Activated gamma-delta T cell treated with anti-CD3 and anti-CD28 coated beads, Interleukin-2, amount 50 U/mL, for 16 hours (primary cell): ENCODE results near the gene LRRTM4.
"Not testable (repeated sequence)": the region's sequence is repeated elsewhere in the genome, so short reads cannot be mapped to it uniquely, and the experiment has no call there.

Source experiments
- DNase-seq: peaks from one replicate; pipeline ENCODE4 v3.0.0-alpha.2; 2020; ENCODE audit warnings: low read depth

The LRRTM4 gene

GRCh38 chr2:77085561-77085960 lies 436.6 kb downstream of the LRRTM4 start:
- DNase-seq: no peak

GRCh38 chr2:77081597-77081996 lies 440.6 kb downstream of the LRRTM4 start:
- no peak for DNase-seq

DNA sequence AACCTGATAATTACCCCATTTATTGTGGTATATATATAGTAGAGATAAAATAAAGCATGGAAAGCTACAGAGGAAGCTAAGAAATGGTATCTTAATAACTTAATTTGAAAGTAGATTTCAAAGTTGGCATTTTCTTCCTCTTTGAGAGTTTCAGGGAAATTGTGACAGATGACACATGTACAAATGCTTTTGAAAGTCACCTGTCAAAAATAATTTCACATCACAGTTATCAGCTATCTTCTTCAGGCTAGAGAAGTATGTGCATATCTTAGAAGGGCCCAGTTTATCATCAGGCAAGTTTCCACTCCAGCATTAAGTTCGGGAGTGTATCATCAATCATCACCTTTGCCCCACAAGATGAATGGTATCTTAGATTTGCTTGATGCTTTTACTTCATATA lies 457.9 kb downstream of the LRRTM4 start:
- no peak for DNase-seq

DNA sequence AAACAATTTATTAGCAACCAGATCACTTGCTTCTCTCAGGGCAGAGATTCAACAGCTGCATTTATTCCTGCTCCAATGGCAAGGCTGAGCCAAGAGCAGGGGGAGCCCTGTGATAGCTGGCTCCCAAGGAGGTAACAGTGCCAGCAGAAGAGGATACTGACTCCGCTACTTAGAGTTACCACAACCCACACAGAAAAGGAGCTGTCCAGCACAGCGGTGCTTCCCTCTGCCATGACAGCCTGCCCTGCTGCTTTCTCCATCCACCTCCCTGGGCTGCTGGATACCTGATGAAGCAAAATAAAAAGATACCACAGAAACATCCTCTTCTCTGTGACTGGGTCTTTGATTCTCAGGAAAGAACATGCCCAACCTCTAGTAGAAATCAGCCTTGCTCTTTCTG lies 467.2 kb downstream of the LRRTM4 start:
- DNase-seq: no peak

GRCh38 chr2:77046339-77046738 lies 475.8 kb downstream of the LRRTM4 start:
- no peak for DNase-seq

- DNase-seq: not testable (repeated sequence)
These were observed 476.7 kb downstream of the LRRTM4 start for GRCh38 chr2:77045456-77045855.

DNA sequence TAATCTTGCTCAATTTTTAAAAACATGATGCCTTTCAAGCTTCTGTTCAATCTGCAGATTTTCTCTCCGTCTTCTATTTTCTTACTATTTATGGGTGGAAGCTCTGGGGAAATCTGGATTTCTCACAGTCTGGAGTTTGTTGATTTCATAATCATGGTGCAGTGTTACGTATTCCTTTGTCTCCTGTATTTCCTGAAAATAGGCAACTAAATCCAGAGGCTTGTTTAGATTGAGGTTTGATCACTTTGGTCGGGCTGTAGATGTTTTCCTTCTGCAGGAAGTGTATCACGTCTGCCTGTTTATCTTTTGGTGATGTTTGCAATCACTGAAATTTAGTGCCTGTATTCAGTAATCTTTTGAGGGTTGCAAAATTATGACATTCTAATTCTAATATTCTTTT lies 487.7 kb downstream of the LRRTM4 start:
- DNase-seq: no peak

DNA sequence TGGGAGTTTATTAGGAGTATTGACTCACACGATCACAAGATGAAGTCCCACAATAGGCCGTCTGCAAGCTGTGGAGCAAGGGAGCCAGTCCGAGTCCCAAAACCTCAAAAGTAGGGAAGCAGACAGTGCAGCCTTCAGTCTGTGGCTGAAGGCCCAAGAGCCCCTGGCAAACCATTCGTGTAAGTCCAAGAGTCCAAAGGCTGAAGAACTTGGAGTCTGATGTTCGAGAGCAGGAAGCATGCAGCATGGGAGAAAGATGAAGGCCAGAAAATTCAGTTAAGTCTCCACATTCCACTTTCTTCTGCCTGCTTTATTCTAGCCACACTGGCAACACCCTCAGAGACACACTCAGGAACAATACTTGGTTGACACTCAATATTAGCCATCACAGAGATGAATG lies 492.9 kb downstream of the LRRTM4 start:
- DNase-seq: not testable (repeated sequence)

DNA sequence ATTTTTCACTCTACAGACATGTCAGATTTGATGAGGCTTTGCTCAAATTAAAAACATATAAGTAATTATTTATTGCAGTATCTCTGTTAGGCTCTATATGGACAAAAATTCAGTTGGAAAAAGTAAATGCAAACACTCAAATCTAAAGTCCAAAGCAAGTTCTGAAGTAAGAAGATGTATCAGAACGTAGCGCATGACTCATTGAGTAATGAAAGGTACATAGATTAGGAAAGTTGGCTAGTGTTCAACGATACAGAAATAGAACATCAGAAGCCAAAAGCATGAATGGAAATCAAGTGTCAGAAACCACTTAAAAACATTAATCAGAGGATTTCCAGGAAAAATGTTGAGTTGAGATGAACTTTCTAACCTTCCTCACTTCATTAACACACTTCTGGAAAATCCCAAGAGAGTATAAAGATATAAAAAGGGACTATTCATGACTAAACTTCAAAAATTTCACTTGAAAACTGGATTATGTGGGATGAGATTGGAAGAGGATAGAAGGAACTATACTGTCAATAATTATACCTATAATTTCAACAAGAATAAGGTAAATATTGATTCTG lies 494.1 kb downstream of the LRRTM4 start:
- no peak for DNase-seq

DNA sequence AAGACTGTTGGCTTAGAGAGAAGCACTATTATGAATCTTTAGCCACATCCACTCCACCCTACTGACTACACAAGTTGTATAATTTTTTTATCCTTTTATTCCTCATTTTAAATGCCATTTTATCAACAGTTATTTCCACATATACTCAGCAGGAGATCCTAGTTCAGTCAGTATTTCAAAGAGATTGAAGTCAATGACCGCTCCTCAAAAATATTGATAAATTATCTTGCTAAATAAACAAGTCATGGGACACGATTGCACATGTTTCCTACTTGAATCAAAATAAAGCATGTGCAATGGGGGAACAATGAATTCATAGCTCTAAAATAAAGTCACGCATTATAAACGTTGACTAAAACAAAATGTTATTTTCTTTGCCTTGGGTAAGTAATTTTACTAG lies 496.5 kb downstream of the LRRTM4 start:
- DNase-seq: no peak

DNA sequence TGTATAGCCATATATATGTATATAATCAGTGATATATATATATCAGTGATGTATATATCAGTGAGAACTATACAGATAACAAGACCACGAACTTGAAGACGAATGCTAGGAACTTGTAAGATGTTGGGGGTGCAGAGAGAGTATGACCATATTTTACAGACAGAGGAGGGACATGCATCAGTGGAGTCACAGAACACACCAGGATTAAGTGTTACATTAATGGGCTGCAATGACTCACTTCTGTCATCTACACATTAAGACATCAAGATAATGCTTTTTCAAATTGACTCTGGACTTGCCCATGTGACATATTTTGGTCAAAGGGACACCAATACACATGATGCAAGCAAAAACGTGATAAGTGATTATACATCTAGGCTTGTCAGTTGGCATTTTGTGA lies 501.0 kb downstream of the LRRTM4 start:
- no peak for DNase-seq

GRCh38 chr2:77018219-77018618 lies 504.0 kb downstream of the LRRTM4 start:
- no peak for DNase-seq

DNA sequence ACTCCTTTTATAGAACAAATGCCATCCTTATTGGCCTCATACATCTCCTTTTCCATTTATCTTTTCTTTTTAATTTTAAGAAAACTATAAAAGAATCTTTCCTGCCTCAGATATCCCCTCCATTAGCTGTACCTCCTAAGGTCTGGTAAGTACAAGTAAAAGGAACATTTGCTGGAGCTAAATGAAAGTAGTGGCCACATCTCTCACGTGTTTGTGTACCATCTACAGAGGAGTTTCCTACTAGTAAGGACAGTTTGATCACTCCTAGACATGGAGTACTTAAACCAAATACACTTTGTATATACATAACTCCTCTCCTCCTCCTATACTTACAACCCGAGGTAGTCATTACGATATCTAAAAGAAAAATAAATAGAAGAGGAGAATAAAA lies 504.8 kb downstream of the LRRTM4 start:
- no peak for DNase-seq

DNA sequence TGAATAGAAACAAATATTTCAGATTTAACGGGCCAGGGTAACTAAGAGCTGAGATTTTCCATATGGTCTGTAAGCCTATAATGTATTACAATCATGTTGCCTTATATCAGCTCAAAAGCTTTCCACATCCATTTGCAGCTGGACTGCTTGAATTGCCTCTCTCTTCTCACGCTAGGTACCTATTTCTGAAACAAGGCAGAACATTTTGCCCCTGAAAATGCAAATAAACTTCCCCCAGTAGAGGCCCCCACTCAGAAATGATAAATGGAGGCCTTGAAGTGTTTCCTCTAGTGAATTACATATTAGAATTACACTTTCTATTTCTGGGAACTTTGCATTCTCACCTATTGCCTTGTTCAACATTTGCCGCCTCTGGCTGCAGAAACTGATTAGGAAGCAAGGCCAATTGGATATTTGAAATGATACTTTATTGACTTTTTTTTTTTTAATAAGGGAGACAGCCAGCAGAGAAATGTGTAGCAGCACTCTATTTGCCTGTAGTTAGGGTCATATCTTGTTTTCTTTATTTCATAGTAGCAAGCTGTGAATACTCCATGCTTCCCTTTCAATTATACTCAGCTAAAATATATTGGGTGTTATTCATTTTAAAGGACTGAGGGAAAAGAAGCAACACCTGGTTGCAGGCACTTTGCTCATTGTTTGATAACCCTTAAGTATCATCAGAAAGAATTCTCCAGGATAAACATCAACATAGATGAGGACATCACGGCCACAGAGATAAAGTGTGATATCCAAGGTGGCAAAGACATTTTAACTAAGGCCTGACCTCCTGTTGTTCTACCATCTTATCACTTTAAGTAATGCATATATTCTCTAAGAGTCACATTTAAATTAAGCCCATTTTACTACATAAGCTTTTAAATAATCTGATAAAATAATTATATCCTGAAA lies 505.5 kb downstream of the LRRTM4 start:
- DNase-seq: no peak

DNA sequence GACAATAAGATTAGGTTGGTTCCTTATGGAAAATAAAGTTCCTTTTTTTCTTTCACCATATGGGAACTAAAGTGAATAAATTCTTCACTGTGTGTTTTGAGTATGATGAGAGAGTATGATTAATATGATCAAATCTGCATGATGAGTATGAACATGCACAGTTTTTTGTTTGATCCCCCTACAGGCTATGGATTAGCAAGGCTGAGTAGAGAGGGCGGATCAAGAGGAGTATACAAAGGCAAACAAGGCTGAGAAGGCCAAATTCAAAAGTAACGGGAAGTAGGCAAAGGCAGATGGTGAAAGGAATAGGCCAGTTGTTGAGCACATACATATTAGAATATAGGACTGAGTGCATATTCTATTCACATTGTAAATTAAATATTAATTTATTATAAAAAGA lies 508.2 kb downstream of the LRRTM4 start:
- DNase-seq: no peak

DNA sequence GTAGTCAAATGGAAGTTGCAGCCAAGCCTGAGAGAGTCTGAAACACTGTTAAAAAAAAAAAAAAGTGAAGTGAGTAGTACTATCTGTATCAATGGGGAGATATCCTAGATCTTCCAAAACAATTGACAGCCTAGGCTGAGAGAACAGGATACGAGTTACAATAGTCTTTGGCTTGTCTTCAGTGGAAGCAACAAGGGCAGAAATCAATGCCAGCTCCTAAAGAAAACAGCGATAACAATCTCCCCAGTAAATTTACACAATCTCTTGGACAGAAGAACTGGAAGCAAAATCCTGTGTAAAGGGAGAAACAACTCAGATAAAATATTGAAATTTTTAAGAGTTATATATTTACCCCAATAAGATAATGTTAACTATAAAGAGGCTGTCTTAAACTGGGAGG lies 508.7 kb downstream of the LRRTM4 start:
- DNase-seq: no peak

GRCh38 chr2:77009307-77009706 lies 512.9 kb downstream of the LRRTM4 start:
- no peak for DNase-seq

DNA sequence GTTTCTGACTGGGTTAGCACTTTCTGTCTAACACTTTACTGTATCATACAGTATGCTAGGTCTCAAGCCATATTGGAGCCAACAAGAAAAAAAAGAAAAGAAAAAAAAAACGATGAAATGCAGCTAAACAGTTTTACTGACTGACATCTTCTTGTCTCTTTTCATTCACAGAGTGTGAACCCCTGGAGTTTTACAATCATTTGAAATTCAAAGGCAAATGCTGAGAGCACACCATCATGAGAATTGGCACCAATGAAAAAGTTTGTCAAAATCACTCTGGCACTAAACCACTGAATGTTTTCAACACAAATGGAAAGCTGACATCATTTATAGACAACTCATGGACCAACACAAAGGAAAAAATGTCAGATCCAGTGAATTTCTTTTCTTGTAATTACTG lies 513.3 kb downstream of the LRRTM4 start:
- DNase-seq: no peak

- DNase-seq: no peak
These were observed 514.5 kb downstream of the LRRTM4 start for GRCh38 chr2:77007686-77008085.

GRCh38 chr2:77005522-77005921 lies 516.7 kb downstream of the LRRTM4 start:
- DNase-seq: no peak

DNA sequence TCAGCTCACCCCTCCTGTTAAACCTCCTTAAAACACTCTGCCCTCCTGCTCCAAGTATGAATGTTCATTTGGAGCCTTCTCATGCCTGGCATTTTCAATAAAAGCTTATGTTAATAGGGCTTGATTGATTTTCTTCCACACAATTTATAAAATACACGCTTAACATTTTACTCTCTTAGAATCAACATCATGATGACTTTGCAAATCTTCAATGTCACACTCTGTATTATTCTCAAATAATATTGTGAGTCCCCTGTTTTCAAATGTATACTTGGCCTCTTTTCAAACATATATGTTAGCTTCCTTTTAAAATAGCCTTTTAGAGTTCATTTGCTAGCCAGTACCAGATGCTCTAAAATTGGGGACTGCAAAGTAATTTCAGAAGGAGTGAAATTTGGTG lies 520.3 kb downstream of the LRRTM4 start:
- DNase-seq: no peak

DNA sequence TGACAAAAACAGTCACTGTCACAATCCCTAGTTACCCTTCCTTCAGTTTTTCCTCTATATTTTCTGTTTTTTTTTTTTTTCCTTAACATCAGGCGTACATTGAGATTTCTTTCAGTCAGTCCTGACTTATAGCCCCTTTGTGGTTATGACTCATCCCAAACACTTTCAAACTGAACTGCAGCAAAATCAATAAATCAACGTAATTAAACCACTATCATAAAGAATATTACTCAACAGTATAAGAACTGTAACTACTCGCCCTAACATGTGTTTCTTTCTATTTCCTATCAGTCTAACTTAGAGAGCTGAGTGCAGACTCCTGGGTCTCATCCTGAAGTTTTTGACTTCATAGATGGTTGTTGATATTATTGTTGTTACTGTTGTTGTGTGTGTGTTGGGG lies 523.5 kb downstream of the LRRTM4 start:
- no peak for DNase-seq

GRCh38 chr2:76998152-76998551 lies 524.0 kb downstream of the LRRTM4 start:
- no peak for DNase-seq

DNA sequence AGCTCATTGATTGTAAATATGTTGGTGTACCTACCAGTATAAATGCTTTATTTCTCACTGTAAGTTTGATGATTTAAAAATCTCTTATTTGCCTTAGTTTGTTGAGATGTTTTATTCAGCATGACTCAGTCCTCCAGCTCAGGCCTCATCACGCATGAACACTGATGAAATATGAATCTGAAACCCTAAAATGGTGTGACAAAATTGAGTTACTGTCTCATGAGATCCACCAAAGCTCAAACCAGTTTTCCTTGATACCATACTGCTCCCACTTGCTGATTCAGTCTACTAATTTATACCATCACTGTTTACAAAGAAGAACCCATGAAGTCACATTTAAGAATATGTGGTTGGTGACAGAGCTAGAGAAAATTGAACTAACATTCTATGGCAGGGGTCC lies 524.9 kb downstream of the LRRTM4 start:
- no peak for DNase-seq
